22Rv1 (cell line): Measurements from ENCODE around the gene TRIO.

ENCODE experiments used
- H3K27ac ChIP-seq: fragments of 450-650 bp; 2 replicates; pipeline ENCODE4 v1.5.1; 2017
- ZFX ChIP-seq: fragments of 450-650 bp; IDR thresholded peaks from 2 replicates; pipeline ENCODE4 v1.6.1; 2017; ENCODE audit warnings: antibody characterized with exemption, borderline replicate concordance
- TF ChIP-seq, protein P1 (sequence below): fragments of 450-650 bp; IDR thresholded peaks from 2 replicates; pipeline ENCODE4 v1.5.1; 2017; ENCODE audit warnings: mild to moderate bottlenecking

The TRIO gene

GRCh38 chr5:14397717-14398116 lies 254.6 kb downstream of the TRIO start:
- TF ChIP-seq, protein P1, sequence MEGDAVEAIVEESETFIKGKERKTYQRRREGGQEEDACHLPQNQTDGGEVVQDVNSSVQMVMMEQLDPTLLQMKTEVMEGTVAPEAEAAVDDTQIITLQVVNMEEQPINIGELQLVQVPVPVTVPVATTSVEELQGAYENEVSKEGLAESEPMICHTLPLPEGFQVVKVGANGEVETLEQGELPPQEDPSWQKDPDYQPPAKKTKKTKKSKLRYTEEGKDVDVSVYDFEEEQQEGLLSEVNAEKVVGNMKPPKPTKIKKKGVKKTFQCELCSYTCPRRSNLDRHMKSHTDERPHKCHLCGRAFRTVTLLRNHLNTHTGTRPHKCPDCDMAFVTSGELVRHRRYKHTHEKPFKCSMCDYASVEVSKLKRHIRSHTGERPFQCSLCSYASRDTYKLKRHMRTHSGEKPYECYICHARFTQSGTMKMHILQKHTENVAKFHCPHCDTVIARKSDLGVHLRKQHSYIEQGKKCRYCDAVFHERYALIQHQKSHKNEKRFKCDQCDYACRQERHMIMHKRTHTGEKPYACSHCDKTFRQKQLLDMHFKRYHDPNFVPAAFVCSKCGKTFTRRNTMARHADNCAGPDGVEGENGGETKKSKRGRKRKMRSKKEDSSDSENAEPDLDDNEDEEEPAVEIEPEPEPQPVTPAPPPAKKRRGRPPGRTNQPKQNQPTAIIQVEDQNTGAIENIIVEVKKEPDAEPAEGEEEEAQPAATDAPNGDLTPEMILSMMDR, result no peak
- no peak for TF ChIP-seq ZFX
- no peak overlapping the region for H3K27ac ChIP-seq

DNA sequence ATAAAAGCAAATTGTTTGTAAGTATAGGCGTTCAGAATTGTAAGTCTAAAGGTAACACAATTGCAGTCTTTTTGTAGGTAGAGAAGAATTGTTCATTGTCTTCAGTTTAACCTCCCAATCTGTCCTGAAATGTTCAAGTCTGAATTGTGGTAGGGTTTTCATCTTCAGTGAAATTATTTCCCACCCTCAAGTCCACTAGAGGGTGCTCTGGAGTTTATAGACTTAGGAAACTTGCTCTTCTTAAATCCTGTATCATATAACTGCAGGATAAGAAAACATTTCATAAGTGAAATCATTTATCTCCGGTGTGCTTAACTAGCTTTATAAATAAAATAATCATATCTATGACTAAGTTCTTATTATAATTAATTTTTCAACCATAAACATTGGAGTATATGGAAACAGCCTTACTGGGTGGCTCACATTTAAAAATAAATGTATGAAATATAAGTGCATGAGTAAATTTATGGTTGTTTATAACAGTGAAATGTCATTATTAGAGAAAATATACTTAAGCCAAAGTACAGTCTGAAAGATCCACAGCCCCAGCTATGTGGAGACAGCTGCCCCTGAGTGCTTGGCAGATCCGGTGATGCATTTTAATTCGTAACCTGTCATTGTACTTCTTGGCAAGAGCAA lies 256.0 kb downstream of the TRIO start:
- no peak overlapping the region for H3K27ac ChIP-seq
- TF ChIP-seq, protein P1, result peak; percentile 87
- no peak for TF ChIP-seq ZFX

GRCh38 chr5:14400085-14400484 lies 256.9 kb downstream of the TRIO start:
- TF ChIP-seq, protein P1, result no peak
- TF ChIP-seq ZFX, result no peak
- H3K27ac ChIP-seq, result no peak overlapping the region

- no peak overlapping the region for H3K27ac ChIP-seq
- TF ChIP-seq ZFX, result no peak
- TF ChIP-seq, protein P1, result no peak
These were observed 257.5 kb downstream of the TRIO start for GRCh38 chr5:14400611-14401010.

DNA sequence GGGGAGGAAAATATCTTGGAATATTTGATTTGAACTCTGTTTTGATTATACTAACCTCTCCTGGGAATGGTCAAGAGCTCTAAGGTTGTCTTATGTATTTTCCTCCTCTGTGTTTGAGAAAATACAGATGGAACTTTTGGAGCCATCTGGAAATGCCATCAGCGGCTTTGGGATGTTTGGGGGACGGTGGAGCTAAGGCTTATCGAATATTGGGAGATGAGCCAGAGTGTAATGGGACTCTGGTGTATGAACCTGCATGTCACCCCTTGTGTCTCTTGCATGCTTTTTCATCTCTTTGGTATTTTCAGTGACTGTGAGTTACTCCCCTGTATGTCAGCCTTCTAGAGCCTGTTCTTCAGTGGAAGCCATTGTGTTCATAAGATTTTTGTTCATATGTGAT lies 258.5 kb downstream of the TRIO start:
- no peak for TF ChIP-seq ZFX
- H3K27ac ChIP-seq, result no peak overlapping the region

GRCh38 chr5:14402424-14402823 lies 259.3 kb downstream of the TRIO start:
- H3K27ac ChIP-seq, result no peak overlapping the region
- TF ChIP-seq, protein P1, result no peak
- TF ChIP-seq ZFX, result no peak

DNA sequence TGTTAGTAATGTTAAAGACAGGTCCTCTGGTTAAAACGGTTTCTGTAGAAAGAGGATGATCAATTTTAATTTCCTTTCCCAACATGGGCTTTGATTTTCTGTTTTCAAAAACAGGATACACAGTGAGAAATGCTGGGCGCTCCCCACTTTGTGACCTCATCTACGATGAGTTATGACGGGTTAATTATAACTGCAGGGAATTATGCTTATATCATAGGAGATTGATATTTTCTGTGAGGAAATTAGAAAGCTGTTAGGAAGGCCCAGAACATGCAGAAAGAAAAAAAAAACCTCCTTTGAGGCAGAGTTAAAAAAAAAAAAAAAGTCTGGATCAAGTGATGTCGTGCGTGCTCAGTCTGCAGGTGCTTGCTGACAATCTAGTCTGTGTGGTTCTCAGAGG lies 261.6 kb downstream of the TRIO start:
- H3K27ac ChIP-seq, result no peak overlapping the region
- TF ChIP-seq ZFX, result no peak
- TF ChIP-seq, protein P1, result no peak

DNA sequence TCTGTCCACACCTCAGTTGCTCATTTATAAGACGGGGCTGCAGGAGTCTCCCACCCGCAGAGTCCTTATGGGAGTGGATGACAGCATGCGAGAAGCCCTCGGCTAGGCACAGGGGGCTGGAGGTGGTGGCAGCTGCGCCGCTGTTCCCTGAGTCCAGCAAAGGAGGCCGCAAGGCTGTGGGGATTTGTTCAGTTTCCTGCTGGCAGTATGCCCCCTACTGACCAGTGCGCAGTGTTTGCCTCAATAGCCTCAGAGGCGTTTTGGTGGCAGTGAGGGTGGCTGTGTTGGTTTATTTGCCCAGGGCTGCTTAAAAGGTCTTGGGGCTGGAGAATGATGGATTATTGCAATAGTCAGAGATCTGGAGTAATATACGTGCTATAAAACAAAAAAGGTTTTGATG lies 262.1 kb downstream of the TRIO start:
- no peak for TF ChIP-seq ZFX
- TF ChIP-seq, protein P1, result peak; percentile 38
- no peak overlapping the region for H3K27ac ChIP-seq
